ENCODE data around the gene SOS1.

DNA sequence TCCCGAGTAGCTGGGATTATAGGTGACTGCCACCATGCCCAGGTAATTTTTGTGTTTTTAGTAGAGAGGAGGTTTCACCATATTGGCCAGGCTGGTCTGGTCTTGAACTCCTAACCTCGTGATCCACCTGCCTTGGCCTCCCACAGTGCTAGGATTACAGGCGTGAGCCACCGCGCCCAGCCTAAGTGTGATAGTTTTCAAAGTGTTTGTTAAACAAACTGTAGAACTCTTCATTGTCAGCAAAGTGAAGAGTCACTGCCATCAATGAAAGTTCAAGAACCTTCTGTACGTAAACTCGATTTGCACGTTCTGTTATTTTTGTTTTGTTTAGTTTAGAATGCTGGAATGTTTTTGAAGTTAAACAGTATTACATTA is 18.0 kb upstream of the SOS1 start:
- TF ChIP-seq POLR2AphosphoS5 (IDR thresholded peaks at IDR 0.05; ENCODE audit: low read depth, low read length) (no peak), REST (IDR thresholded peaks at IDR 0.05; ENCODE audit: insufficient read depth in 1 of 2, low read depth in 2 of 2, low read length in 2 of 2) (no peak)
